GM10266 (cell line): Measurements from ENCODE around the gene PITX1.

Experiments used
- DNase-seq: peaks from one replicate; pipeline ENCODE4 v3.0.0; 2012; ENCODE audit errors: extremely low spot score
- TF ChIP-seq, protein P1 (sequence below): IDR thresholded peaks from 2 replicates; pipeline ENCODE4 v1.5.1; 2012; ENCODE audit warnings: mild to moderate bottlenecking, low read depth; ENCODE audit not compliant: control insufficient read depth, insufficient read depth; ENCODE audit errors: missing control alignments

Gene PITX1

DNA sequence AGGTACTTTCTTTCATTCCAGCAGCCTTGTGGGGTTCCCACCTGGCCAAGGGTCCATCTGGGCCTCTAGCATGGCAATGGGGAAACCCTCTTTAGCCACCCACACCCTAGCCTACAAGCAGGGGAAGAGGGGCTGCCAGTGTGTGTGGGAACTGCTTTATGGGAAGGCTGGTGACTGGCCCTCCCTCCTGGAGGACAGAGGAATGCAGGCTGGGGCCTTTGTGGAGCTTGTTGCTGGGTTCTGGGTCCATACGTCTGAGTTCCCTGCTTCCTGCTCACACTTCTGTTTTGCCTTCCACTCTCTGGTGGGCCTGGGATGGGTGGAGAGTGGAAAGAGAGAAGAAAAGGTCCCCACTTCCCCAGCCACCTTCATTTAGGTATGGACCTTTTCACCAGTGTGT is 14.9 kb upstream of the PITX1 start:
- TF ChIP-seq, protein P1, sequence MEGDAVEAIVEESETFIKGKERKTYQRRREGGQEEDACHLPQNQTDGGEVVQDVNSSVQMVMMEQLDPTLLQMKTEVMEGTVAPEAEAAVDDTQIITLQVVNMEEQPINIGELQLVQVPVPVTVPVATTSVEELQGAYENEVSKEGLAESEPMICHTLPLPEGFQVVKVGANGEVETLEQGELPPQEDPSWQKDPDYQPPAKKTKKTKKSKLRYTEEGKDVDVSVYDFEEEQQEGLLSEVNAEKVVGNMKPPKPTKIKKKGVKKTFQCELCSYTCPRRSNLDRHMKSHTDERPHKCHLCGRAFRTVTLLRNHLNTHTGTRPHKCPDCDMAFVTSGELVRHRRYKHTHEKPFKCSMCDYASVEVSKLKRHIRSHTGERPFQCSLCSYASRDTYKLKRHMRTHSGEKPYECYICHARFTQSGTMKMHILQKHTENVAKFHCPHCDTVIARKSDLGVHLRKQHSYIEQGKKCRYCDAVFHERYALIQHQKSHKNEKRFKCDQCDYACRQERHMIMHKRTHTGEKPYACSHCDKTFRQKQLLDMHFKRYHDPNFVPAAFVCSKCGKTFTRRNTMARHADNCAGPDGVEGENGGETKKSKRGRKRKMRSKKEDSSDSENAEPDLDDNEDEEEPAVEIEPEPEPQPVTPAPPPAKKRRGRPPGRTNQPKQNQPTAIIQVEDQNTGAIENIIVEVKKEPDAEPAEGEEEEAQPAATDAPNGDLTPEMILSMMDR: no peak
- no peak for DNase-seq

DNA sequence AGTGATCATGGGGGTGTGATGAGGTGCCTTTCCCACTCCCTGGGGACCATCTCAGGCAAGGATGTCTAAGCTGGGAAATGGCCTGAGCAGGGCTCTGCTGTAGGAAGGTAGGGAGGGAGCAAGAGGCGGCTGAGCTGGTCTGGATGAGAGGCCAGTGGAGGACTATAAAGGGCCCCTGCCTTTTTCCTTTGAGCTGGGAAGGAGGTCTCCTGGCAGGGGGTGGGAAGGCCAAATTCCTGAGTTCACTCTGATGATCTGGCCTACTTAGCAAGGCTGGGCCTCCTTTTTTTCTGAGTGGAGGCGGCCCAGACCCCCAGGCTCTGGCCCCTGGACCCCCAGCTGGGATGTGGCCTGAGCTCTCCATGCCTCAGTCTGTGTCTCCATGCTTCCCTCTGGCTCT is 14.3 kb upstream of the PITX1 start:
- DNase-seq: no peak
- TF ChIP-seq, protein P1: no peak

DNA sequence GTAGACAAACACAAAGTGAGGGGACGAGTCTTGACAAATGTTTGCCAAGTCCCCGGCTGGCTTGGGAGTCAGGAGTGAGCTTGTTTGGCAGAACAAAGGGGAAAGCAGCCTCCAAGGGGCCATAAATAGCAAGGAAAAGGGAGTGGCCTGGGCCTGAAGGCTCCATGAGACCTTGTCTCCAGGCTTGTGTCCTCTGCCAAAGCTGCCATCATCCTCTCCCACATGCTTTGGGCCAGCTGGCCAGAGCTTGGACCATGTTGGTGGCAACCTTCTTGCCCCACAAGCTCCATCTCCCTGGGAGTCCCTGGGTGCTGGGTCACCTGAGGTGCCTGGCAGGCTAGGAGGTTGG is 13.3 kb upstream of the PITX1 start:
- TF ChIP-seq, protein P1: no peak
- no peak for DNase-seq

DNA sequence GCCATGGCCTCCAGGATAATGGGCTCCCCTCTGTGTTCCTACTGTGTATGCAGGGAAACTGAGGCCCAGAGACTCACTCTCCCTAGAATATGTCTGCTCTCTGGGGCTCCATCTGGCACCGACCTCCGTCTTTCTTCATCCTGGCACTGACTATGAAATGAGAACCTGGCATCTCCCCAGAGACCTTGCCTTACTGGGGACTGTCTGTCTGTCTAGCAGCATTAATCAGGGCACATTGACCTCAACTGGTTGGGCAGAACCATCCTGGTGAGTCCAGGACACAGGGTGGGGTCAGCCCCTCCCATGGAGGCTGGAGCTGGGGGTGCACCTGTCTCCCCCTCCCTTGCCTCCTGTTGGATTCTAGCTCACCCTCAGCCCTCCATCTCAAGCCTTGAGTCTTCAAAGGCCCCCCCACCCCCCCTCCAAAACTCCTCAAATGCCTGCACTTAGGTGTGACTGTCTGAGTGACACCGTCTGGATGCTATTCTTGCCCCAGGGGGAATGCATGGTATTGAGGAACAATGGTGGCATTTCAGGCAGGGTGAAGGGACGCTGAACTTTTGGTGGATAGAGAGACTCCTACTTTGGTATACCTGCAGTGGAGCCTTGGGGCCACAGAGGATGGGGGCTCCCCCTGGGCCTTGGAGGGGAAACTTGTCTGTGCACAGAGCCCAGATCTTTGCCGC is 12.8 kb upstream of the PITX1 start:
- no peak for DNase-seq

GRCh38 chr5:135045488-135045887 is 11.5 kb upstream of the PITX1 start:
- DNase-seq: no peak
- TF ChIP-seq, protein P1: no peak

More for the DNA sequence above, 12.8 kb upstream of the PITX1 start:
- TF ChIP-seq, protein P1: no peak

GRCh38 chr5:135042595-135042994 is 8.6 kb upstream of the PITX1 start:
- no peak for DNase-seq
- TF ChIP-seq, protein P1: no peak

DNA sequence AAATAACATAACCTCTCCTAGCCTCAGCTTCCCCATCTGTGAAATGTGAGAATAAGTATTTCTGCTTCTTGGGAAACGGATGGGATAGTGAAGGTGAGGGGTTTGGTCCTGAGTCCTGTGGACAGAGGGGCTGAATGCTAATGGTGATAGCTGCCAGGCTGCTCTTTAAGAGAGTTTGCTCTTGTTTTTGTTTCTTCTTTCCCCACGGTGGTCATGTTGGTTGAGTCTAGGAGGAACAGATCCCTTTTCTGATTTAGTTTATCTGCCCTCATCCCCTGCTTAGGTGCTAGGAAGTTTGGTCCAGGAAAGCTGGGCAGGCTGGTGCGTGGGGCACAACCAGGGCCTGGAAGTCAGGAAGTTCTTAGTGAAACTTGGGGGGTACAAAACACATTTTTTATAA is 7.7 kb upstream of the PITX1 start:
- TF ChIP-seq, protein P1: no peak
- no peak for DNase-seq
